ENCODE data around the gene MAP3K14. TPM values are rescaled to one million over a fixed set of nuclear protein-coding genes. Genes with fewer than 3 reads are reported as not detected.

Gene MAP3K14
- total RNA-seq, 1 experiment from 2014 or later, result 10.0 TPM

DNA sequence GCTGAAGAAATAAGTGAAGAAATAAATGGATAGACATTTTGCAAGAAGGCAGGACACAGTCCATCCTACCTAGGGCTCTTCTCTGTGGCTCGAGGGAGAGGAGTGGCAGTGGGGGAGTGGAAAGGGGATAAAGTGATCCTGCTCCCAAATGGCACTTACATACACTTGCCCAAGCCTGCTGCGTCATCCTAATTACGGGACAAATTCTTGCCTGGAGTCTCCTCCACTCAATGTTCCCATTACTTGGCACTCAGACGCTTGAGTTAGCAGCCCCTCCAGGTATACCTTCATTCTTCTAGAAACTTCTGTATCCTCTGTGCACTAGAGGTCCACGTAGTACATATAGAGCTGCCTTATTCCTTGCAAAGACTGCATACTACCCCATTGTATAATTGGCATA lies 15.7 kb upstream of the MAP3K14 start:
- Histone ChIP-seq H3K36me3 (ENCODE audit: control insufficient read depth, insufficient read depth, low read length) (no peaks in the 10 kb centered on the region), H3K27me3 (replicated peaks; ENCODE audit: control insufficient read depth, insufficient read depth, low read length) (no peaks in the 10 kb centered on the region), H3K9me3 (no peaks in the 10 kb centered on the region), H3K4me1 (no peaks in the 10 kb centered on the region), H3K4me3 (ENCODE audit: low read depth, low read length) (no peak overlapping the region)
- DNase-seq, result no peak
- Mint-ChIP-seq H3K4me1 (ENCODE audit: low read depth, unreplicated experiment) (no peaks in the 10 kb centered on the region), H3K27ac (ENCODE audit: unreplicated experiment) (no peak overlapping the region), H3K27me3 (ENCODE audit: insufficient read depth, unreplicated experiment) (no peaks in the 10 kb centered on the region), H3K36me3 (ENCODE audit: insufficient read depth, unreplicated experiment) (no peaks in the 10 kb centered on the region), H3K9me3 (ENCODE audit: unreplicated experiment) (no peaks in the 10 kb centered on the region), H3K4me3 (ENCODE audit: unreplicated experiment) (no peak overlapping the region)
- intact Hi-C loops (cut with micrococcal nuclease; ENCODE audit: unreplicated experiment), result no loop called here
- ChIA-PET POLR2A (no interaction called here), CTCF (no interaction called here)
- TF ChIP-seq, protein P1, sequence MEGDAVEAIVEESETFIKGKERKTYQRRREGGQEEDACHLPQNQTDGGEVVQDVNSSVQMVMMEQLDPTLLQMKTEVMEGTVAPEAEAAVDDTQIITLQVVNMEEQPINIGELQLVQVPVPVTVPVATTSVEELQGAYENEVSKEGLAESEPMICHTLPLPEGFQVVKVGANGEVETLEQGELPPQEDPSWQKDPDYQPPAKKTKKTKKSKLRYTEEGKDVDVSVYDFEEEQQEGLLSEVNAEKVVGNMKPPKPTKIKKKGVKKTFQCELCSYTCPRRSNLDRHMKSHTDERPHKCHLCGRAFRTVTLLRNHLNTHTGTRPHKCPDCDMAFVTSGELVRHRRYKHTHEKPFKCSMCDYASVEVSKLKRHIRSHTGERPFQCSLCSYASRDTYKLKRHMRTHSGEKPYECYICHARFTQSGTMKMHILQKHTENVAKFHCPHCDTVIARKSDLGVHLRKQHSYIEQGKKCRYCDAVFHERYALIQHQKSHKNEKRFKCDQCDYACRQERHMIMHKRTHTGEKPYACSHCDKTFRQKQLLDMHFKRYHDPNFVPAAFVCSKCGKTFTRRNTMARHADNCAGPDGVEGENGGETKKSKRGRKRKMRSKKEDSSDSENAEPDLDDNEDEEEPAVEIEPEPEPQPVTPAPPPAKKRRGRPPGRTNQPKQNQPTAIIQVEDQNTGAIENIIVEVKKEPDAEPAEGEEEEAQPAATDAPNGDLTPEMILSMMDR (IDR thresholded peaks at IDR 0.05; ENCODE audit: insufficient read depth in 1 of 2, low read depth in 1 of 2, low read length in 1 of 2, severe bottlenecking in 1 of 2, unreplicated experiment in 1 of 2), result no peak
- no TSS peak for BruUV-seq (replicated peaks)

DNA sequence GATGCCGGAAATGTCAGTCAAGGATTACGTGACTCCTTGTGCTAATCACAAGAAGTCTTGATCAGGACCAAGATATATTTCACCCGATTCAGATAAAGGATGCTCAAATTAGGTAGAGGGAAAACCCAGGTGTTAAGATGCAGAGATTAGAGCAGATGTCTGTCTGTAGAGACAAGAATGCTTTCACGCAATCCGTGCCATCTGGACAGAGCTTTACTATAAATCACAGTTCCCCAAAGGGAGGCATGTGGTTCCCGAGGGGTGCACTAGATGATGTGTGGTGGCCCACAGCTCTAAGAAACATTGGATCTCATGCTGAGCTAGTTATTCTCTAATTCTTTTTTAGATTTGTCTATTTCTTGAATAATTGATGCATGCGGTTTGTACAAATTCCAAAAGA lies 9.8 kb upstream of the MAP3K14 start:
- H3K4me1 ChIP-seq, result no peaks in the 10 kb centered on the region; the same call in 1 of the 2 replicates
- no peak overlapping the region for H3K4me3 ChIP-seq (ENCODE audit: low read depth, low read length)
- H3K27ac Mint-ChIP-seq (ENCODE audit: unreplicated experiment), result no peak overlapping the region
- CTCF ChIA-PET, result interaction anchor here (0.6 to 0.7 kb wide), 3 partner anchors 65 to 818 kb away, joined by 3 to 4 read pairs (median 3); no protein-coding TSS in a partner anchor
- no peaks in the 10 kb centered on the region for H3K36me3 ChIP-seq (ENCODE audit: control insufficient read depth, insufficient read depth, low read length)
- no peak overlapping the region for H3K4me3 Mint-ChIP-seq (ENCODE audit: unreplicated experiment)
- no TSS peak for BruUV-seq (replicated peaks)
- no peak for DNase-seq
- no peaks in the 10 kb centered on the region for H3K9me3 ChIP-seq
- no peaks in the 10 kb centered on the region for H3K27me3 Mint-ChIP-seq (ENCODE audit: insufficient read depth, unreplicated experiment)
- POLR2A ChIA-PET, result no interaction called here
- no peaks in the 10 kb centered on the region for H3K9me3 Mint-ChIP-seq (ENCODE audit: unreplicated experiment)
- H3K27me3 ChIP-seq (replicated peaks; ENCODE audit: control insufficient read depth, insufficient read depth, low read length), result no peaks in the 10 kb centered on the region
- H3K36me3 Mint-ChIP-seq (ENCODE audit: insufficient read depth, unreplicated experiment), result no peaks in the 10 kb centered on the region
- H3K4me1 Mint-ChIP-seq (ENCODE audit: low read depth, unreplicated experiment), result peaks cover 6% of the 10 kb centered on the region
- intact Hi-C loops (cut with micrococcal nuclease; ENCODE audit: unreplicated experiment), result no loop called here
- TF ChIP-seq, protein P1 (IDR thresholded peaks at IDR 0.05; ENCODE audit: insufficient read depth in 1 of 2, low read depth in 1 of 2, low read length in 1 of 2, severe bottlenecking in 1 of 2, unreplicated experiment in 1 of 2), result no peak

DNA sequence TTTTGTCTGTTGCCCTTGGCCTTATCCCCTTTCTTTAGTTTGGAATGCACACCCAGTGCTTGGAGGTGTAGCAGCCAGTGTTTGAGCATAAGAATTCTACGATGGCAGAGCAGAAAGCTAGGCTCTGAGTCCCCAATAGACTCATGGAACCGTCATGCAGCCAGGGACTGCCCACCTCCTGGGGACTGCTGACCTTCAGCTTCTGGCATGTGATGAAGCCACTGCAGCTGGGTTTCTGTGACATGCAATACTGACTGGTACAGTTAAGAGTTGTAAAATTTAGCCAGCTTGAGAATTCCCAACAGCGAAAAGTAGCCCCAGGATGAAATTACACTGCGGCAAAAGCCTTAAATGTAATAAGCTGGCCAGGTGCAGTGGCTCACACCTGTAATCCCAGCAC lies 9.0 kb upstream of the MAP3K14 start:
- Histone ChIP-seq H3K4me3 (ENCODE audit: low read depth, low read length) (no peak overlapping the region), H3K4me1 (peaks cover 8% of the 10 kb centered on the region), H3K9me3 (no peaks in the 10 kb centered on the region), H3K36me3 (ENCODE audit: control insufficient read depth, insufficient read depth, low read length) (no peaks in the 10 kb centered on the region), H3K27me3 (replicated peaks; ENCODE audit: control insufficient read depth, insufficient read depth, low read length) (no peaks in the 10 kb centered on the region)
- Mint-ChIP-seq H3K27ac (ENCODE audit: unreplicated experiment) (no peak overlapping the region), H3K4me1 (ENCODE audit: low read depth, unreplicated experiment) (peaks cover 14% of the 10 kb centered on the region), H3K36me3 (ENCODE audit: insufficient read depth, unreplicated experiment) (peaks cover 4% of the 10 kb centered on the region), H3K4me3 (ENCODE audit: unreplicated experiment) (no peak overlapping the region), H3K27me3 (ENCODE audit: insufficient read depth, unreplicated experiment) (no peaks in the 10 kb centered on the region), H3K9me3 (ENCODE audit: unreplicated experiment) (no peaks in the 10 kb centered on the region)
- TF ChIP-seq, protein P1 (IDR thresholded peaks at IDR 0.05; ENCODE audit: insufficient read depth in 1 of 2, low read depth in 1 of 2, low read length in 1 of 2, severe bottlenecking in 1 of 2, unreplicated experiment in 1 of 2), result no peak
- intact Hi-C loops (cut with micrococcal nuclease; ENCODE audit: unreplicated experiment), result no loop called here
- ChIA-PET CTCF (interaction anchor here (1.0 to 1.2 kb wide), 2 partner anchors 9 to 190 kb away, joined by 3 to 6 read pairs; partner anchors contain the start of genes ACBD4 and MAP3K14), POLR2A (interaction anchor here (0.8 kb wide), 1 partner anchor 9 kb away, joined by 4 read pairs; the partner anchor contains the start of gene MAP3K14)
- DNase-seq, result no peak
- BruUV-seq (replicated peaks), result no TSS peak

All from Caco-2 (cell line).